A549 (cell line): ENCODE measurements around the gene SRPK2. TPM values are rescaled to one million over a fixed set of nuclear protein-coding genes. Genes with fewer than 3 reads are reported as not detected.

Experiments used
- ATAC-seq, 2 experiments: fragments of 200-7000 bp in 1 of 2; fragments of >200 bp in 1 of 2; cut with Nextera tagmentation in 1 of 2; cut with Tn5 transposase in 1 of 2; 3 replicates each; pipeline versions ENCODE4 v1.8.0 to v1.9.1; 2018 to 2020; ENCODE audit warnings: mild to moderate bottlenecking in 1 of 2, moderate library complexity in 1 of 2
- CTCF ChIA-PET: fragments of 300-600 bp; sonication (Branson Sonifier 250); formaldehyde crosslinking; extraction: SDS; loops from one replicate; lab custom pipeline; 2021; ENCODE audit warnings: antibody characterized with exemption, inconsistent platforms; lab: Yijun Ruan, JAX
- POLR2A ChIA-PET: fragments of 350-600 bp; formaldehyde crosslinking; extraction: SDS; loops from one replicate; lab custom pipeline; 2021; ENCODE audit warnings: antibody characterized with exemption, inconsistent platforms; lab: Yijun Ruan, JAX
- DNase-seq, 2 experiments: peaks; one replicate each; pipeline versions ENCODE4 v3.0.0 to v3.0.0-alpha.2; 2011 to 2016; ENCODE audit warnings: low read depth in 1 of 2, low spot score in 1 of 2
- FAIRE-seq: peaks from 2 replicates; lab custom pipeline; 2011; peaks lifted over from hg19 to GRCh38; lab: Jason Lieb, UNC
- H3K27ac ChIP-seq, 2 experiments: fragments of >200 bp; sonication (Bioruptor Twin); formaldehyde crosslinking; 3 replicates each; pipeline ENCODE4 v1.5.1; 2016 to 2017
- H3K4me1 ChIP-seq: fragments of >200 bp; sonication (Bioruptor Twin); formaldehyde crosslinking; 3 replicates; pipeline ENCODE4 v1.6.1; 2016
- H3K4me2 ChIP-seq: fragments of >200 bp; sonication (Bioruptor Twin); formaldehyde crosslinking; 3 replicates; pipeline ENCODE4 v1.6.1; 2016
- H3K4me3 ChIP-seq: fragments of >200 bp; sonication (Bioruptor Twin); formaldehyde crosslinking; 3 replicates; pipeline ENCODE4 v1.5.1; 2016
- H3K9me3 ChIP-seq: fragments of >200 bp; sonication (Bioruptor Twin); formaldehyde crosslinking; 3 replicates; pipeline ENCODE4 v1.6.1; 2016
- ATOH8 ChIP-seq: fragments of 250-450 bp; sonication (Bioruptor Pico); IDR thresholded peaks from 2 replicates; pipeline ENCODE4 v1.5.0; 2020; ENCODE audit warnings: low read depth, mild to moderate bottlenecking, moderate library complexity
- BCL3 ChIP-seq: fragments of >200 bp; sonication (Bioruptor Twin); formaldehyde crosslinking; IDR thresholded peaks from 3 replicates; pipeline ENCODE4 v1.6.1; 2016
- BHLHE40 ChIP-seq: IDR thresholded peaks from 2 replicates; pipeline ENCODE4 v1.6.1; 2012; ENCODE audit warnings: low read depth, low read length, inconsistent platforms
- CBX2 ChIP-seq: fragments of 200-600 bp; sonication (generic); IDR thresholded peaks from 2 replicates; pipeline ENCODE4 v1.6.1; 2016; ENCODE audit warnings: low read depth, mild to moderate bottlenecking, borderline replicate concordance
- CBX8 ChIP-seq: fragments of 200-600 bp; sonication (generic); IDR thresholded peaks from 2 replicates; pipeline ENCODE4 v1.6.1; 2016
- CEBPB ChIP-seq, 2 experiments: fragments of >200 bp in 1 of 2; sonication (Bioruptor Twin) in 1 of 2; formaldehyde crosslinking in 1 of 2; IDR thresholded peaks; 2 replicates each; pipeline ENCODE4 v1.6.1; 2012 to 2016
- CHD4 ChIP-seq: fragments of 200-600 bp; sonication (generic); IDR thresholded peaks from 2 replicates; pipeline ENCODE4 v1.6.1; 2016; ENCODE audit warnings: antibody characterized with exemption, mild to moderate bottlenecking, borderline replicate concordance
- CTCF ChIP-seq: fragments of >200 bp; sonication (Bioruptor Twin); formaldehyde crosslinking; IDR thresholded peaks from 3 replicates; pipeline ENCODE4 v1.5.1; 2016
- E2F6 ChIP-seq: IDR thresholded peaks from 2 replicates; pipeline ENCODE4 v1.6.1; 2012; ENCODE audit warnings: low read depth, borderline replicate concordance
- EHF ChIP-seq: fragments of 250-450 bp; sonication (Bioruptor Pico); IDR thresholded peaks from 2 replicates; pipeline ENCODE4 v1.5.0; 2020; ENCODE audit warnings: mild to moderate bottlenecking
- EHMT2 ChIP-seq: fragments of 200-600 bp; sonication (generic); IDR thresholded peaks from 2 replicates; pipeline ENCODE4 v1.6.1; 2016; ENCODE audit warnings: antibody characterized with exemption, low read depth, mild to moderate bottlenecking, moderate library complexity
- FOSB ChIP-seq: fragments of 250-450 bp; sonication (Bioruptor Pico); IDR thresholded peaks from 2 replicates; pipeline ENCODE4 v1.5.0; 2020; ENCODE audit warnings: mild to moderate bottlenecking, moderate library complexity
- FOSL2 ChIP-seq, 2 experiments: fragments of 450-650 bp in 1 of 2; fragments of >200 bp in 1 of 2; sonication (Bioruptor Twin) in 1 of 2; formaldehyde crosslinking; IDR thresholded peaks; 2 replicates each; pipeline versions ENCODE4 v1.5.0 to v1.6.1; 2016 to 2020; ENCODE audit warnings: mild to moderate bottlenecking in 1 of 2, moderate library complexity in 1 of 2
- GATA3 ChIP-seq: IDR thresholded peaks from 2 replicates; pipeline ENCODE4 v1.6.1; 2012; ENCODE audit warnings: borderline replicate concordance
- HOXB13 ChIP-seq: fragments of 250-450 bp; sonication (Bioruptor Pico); IDR thresholded peaks from 2 replicates; pipeline ENCODE4 v1.5.0; 2020; ENCODE audit warnings: low read depth, mild to moderate bottlenecking, moderate library complexity
- JUN ChIP-seq, 2 experiments: fragments of >200 bp; sonication (Bioruptor Twin); formaldehyde crosslinking; IDR thresholded peaks; 2 replicates in 1 of 2; 3 replicates in 1 of 2; pipeline ENCODE4 v1.6.1; 2016 to 2017
- KDM5A ChIP-seq: fragments of 200-600 bp; sonication (generic); IDR thresholded peaks from 2 replicates; pipeline ENCODE4 v1.6.1; 2016; ENCODE audit warnings: antibody characterized with exemption, mild to moderate bottlenecking
- MAFK ChIP-seq: fragments of 450-650 bp; IDR thresholded peaks from 2 replicates; pipeline ENCODE4 v1.6.1; 2014; ENCODE audit not compliant: partially characterized antibody
- MAX ChIP-seq: IDR thresholded peaks from 2 replicates; pipeline ENCODE4 v1.6.1; 2012
- MAZ ChIP-seq: fragments of 150-350 bp; IDR thresholded peaks from 2 replicates; pipeline ENCODE4 v1.6.1; 2014; ENCODE audit warnings: antibody characterized with exemption, low read depth, low read length, borderline replicate concordance
- MYC ChIP-seq: IDR thresholded peaks from 2 replicates; pipeline ENCODE4 v1.6.1; 2012; ENCODE audit warnings: mild to moderate bottlenecking, inconsistent platforms, low read length, improper control_type of control experiment, borderline replicate concordance
- NFE2L2 ChIP-seq: fragments of 150-350 bp; conservative IDR thresholded peaks from 2 replicates; pipeline ENCODE4 v1.6.1; 2014; ENCODE audit warnings: low read length
- NR3C1 ChIP-seq: fragments of >200 bp; sonication (Bioruptor Twin); formaldehyde crosslinking; IDR thresholded peaks from 3 replicates; pipeline ENCODE4 v1.6.1; 2017
- PHF8 ChIP-seq: fragments of 200-600 bp; sonication (generic); IDR thresholded peaks from 2 replicates; pipeline ENCODE4 v1.6.1; 2016; ENCODE audit warnings: low read depth, mild to moderate bottlenecking, antibody characterized with exemption, moderate library complexity, borderline replicate concordance
- RAD21 ChIP-seq, 2 experiments: fragments of >200 bp in 1 of 2; sonication (Bioruptor Twin) in 1 of 2; formaldehyde crosslinking in 1 of 2; IDR thresholded peaks in 1 of 2; conservative IDR thresholded peaks in 1 of 2; 2 replicates in 1 of 2; 3 replicates in 1 of 2; pipeline ENCODE4 v1.6.1; 2012 to 2018; ENCODE audit warnings: inconsistent platforms in 1 of 2
- REST ChIP-seq: fragments of 200-600 bp; sonication (generic); IDR thresholded peaks from 2 replicates; pipeline ENCODE4 v1.6.1; 2016; ENCODE audit warnings: antibody characterized with exemption, mild to moderate bottlenecking, moderate library complexity
- RFX5 ChIP-seq: fragments of 450-650 bp; IDR thresholded peaks from 2 replicates; pipeline ENCODE4 v1.7.1; 2014; ENCODE audit warnings: antibody characterized with exemption, mild to moderate bottlenecking, moderate library complexity
- SMC3 ChIP-seq: fragments of >200 bp; sonication (Bioruptor Twin); formaldehyde crosslinking; IDR thresholded peaks from 3 replicates; pipeline ENCODE4 v1.6.1; 2018; ENCODE audit warnings: inconsistent platforms
- SREBF2 ChIP-seq: fragments of 450-650 bp; IDR thresholded peaks from 2 replicates; pipeline ENCODE4 v1.6.1; 2014; ENCODE audit warnings: mild to moderate bottlenecking, moderate library complexity
- ZFP36 ChIP-seq: fragments of 450-650 bp; IDR thresholded peaks from 2 replicates; pipeline ENCODE4 v1.6.1; 2014; ENCODE audit warnings: borderline replicate concordance; ENCODE audit not compliant: partially characterized antibody
- ZSCAN20 ChIP-seq: fragments of 250-450 bp; sonication (Bioruptor Pico); IDR thresholded peaks from 2 replicates; pipeline ENCODE4 v1.8.0; 2022; ENCODE audit warnings: mild to moderate bottlenecking, moderate library complexity
- WGBS: methylation state at CpG from one replicate; pipeline ENCODE4 v1.1.6; 2017; ENCODE audit errors: missing lambda C conversion rate; 5-methylcytosine and 5-hydroxymethylcytosine counted together
- polyA plus RNA-seq, 4 experiments: library from polyadenylated mRNA; depleted of rRNA in 3 of 4; stranded (reverse); fragments of >200 nt; fragmentation: RNase III in 1 of 4; extraction: RNeasy Plus Mini Kit Qiagen cat#74134 plus additional on column Dnase treatment in 1 of 4; gene quantifications; 2 replicates in 3 of 4; 3 replicates in 1 of 4; pipeline ENCODE4 v1.2.3, GENCODE V29; 2011 to 2017

SRPK2 gene
- polyA plus RNA-seq, 2 of the 4 experiments (the other 2 are of a cell fraction): 23.0 to 30.9 TPM

GRCh38 chr7:105101864-105102263 is 286.9 kb downstream of the SRPK2 start:
- CTCF ChIA-PET: no interaction called here
- FAIRE-seq: no peak

GRCh38 chr7:105098863-105099515 is 289.7 kb downstream of the SRPK2 start:
- H3K9me3 ChIP-seq: no peaks in the 10 kb centered on the region
- POLR2A ChIA-PET: no interaction called here
- H3K4me1 ChIP-seq: peaks cover 22% of the 10 kb centered on the region
- DNase-seq: no peak
- no peak overlapping the region for H3K27ac ChIP-seq
- no peak overlapping the region for H3K4me2 ChIP-seq
- FAIRE-seq: no peak
- no peak overlapping the region for H3K4me3 ChIP-seq
- WGBS: 79% methylated on average over 2 of the region's 2 CpGs
- CTCF ChIA-PET: interaction anchor here (0.6 kb wide), 1 partner anchor 190 kb away, joined by 3 read pairs; no protein-coding TSS in a partner anchor
- no peak for ATAC-seq
- no peak for TF ChIP-seq ATOH8 (CRISPR knock-in tag)
- no peak for TF ChIP-seq RFX5
- TF ChIP-seq CBX2: no peak
- no peak for TF ChIP-seq BCL3
- no peak for TF ChIP-seq HOXB13 (CRISPR knock-in tag)
- no peak for TF ChIP-seq NR3C1
- TF ChIP-seq CHD4: no peak
- TF ChIP-seq CTCF: no peak
- TF ChIP-seq EHMT2: no peak
- no peak for TF ChIP-seq BHLHE40
- TF ChIP-seq MAZ: no peak
- TF ChIP-seq GATA3: no peak
- TF ChIP-seq RAD21 (conservative IDR thresholded peaks at IDR 0.05 in 1 of 2, IDR thresholded peaks at IDR 0.05 in 1 of 2): no peak
- no peak for TF ChIP-seq CBX8

More at GRCh38 chr7:105101864-105102263, 286.9 kb downstream of the SRPK2 start:
- H3K4me1 ChIP-seq: peaks cover 26% of the 10 kb centered on the region
- no peaks in the 10 kb centered on the region for H3K9me3 ChIP-seq
- WGBS: 88% methylated on average over 4 of the region's 4 CpGs
- TF ChIP-seq FOSB (CRISPR knock-in tag) (no peak), SMC3 (no peak), EHF (no peak), PHF8 (no peak), FOSL2 (IDR thresholded peaks at IDR 0.05) (no peak), FOSL2 (CRISPR knock-in tag; IDR thresholded peaks at IDR 0.05) (no peak), JUN (IDR thresholded peaks at IDR 0.05) (no peak), MYC (no peak), CBX2 (no peak), E2F6 (no peak), CBX8 (no peak), REST (no peak), MAX (no peak), NFE2L2 (no peak), ZSCAN20 (CRISPR knock-in tag) (no peak), ZFP36 (no peak), KDM5A (no peak), HOXB13 (CRISPR knock-in tag) (no peak), CEBPB (IDR thresholded peaks at IDR 0.05) (no peak), SREBF2 (no peak), MAFK (no peak)
- no peak for DNase-seq
- no peak overlapping the region for H3K4me3 ChIP-seq
- no peak for ATAC-seq
- H3K27ac ChIP-seq: no peak overlapping the region
- no peak overlapping the region for H3K4me2 ChIP-seq
- POLR2A ChIA-PET: no interaction called here
